CD14-positive monocyte (primary cell): ENCODE measurements around the gene TMEM92. TPM values are rescaled to one million over a fixed set of nuclear protein-coding genes. Genes with fewer than 3 reads are reported as not detected.

Source experiments
- DNase-seq, 3 donors: peaks; one replicate each; pipeline ENCODE4 v3.0.0-alpha.2; 2011 to 2022
- H2AFZ ChIP-seq: 2 replicates; pipeline ENCODE4 v1.6.0; 2012; ENCODE audit warnings: mild to moderate bottlenecking, low read depth, low read length, inconsistent platforms; ENCODE audit not compliant: insufficient read depth, poor library complexity, severe bottlenecking
- H3K27ac ChIP-seq, 2 donors: 1 replicate in 1 of 2; 2 replicates in 1 of 2; pipeline ENCODE4 v1.5.1; 2012 to 2013; ENCODE audit warnings: low read length in 2 of 2, control low read depth in 1 of 2, inconsistent platforms in 1 of 2, low read depth in 1 of 2, mild to moderate bottlenecking in 1 of 2
- H3K27me3 ChIP-seq, 2 donors: one replicate each; pipeline versions ENCODE4 v1.6.0 to v1.6.1; 2011 to 2013; ENCODE audit warnings: low read length in 2 of 2; ENCODE audit not compliant: control insufficient read depth in 2 of 2, insufficient read depth in 2 of 2
- H3K36me3 ChIP-seq, 2 donors: replicated peaks in 1 of 2; 1 replicate in 1 of 2; 2 replicates in 1 of 2; pipeline versions ENCODE4 v1.5.1 to v1.6.1; 2012 to 2013; ENCODE audit warnings: low read length in 2 of 2, control low read depth in 1 of 2, inconsistent platforms in 1 of 2, mild to moderate bottlenecking in 1 of 2; ENCODE audit not compliant: insufficient read depth in 2 of 2, control insufficient read depth in 1 of 2
- H3K4me1 ChIP-seq, 2 donors: 1 replicate in 1 of 2; 2 replicates in 1 of 2; pipeline versions ENCODE4 v1.5.1 to v1.6.1; 2012 to 2013; ENCODE audit warnings: low read length in 2 of 2, control low read depth in 1 of 2, inconsistent platforms in 1 of 2, mild to moderate bottlenecking in 1 of 2, moderate library complexity in 1 of 2; ENCODE audit not compliant: insufficient read depth in 2 of 2, control insufficient read depth in 1 of 2
- H3K4me2 ChIP-seq: replicated peaks from 2 replicates; pipeline ENCODE3; 2012; ENCODE audit warnings: low read length, moderate library complexity, mild to moderate bottlenecking; ENCODE audit not compliant: poor library complexity, severe bottlenecking; ENCODE audit errors: extremely low read depth
- H3K4me3 ChIP-seq, 3 experiments: fragments of 200-600 bp in 1 of 3; sonication (generic) in 1 of 3; replicated peaks in 1 of 3; 1 replicate in 2 of 3; 2 replicates in 1 of 3; pipeline ENCODE4 v1.5.1; 2011 to 2013; ENCODE audit warnings: low read length in 3 of 3, mild to moderate bottlenecking in 3 of 3, control low read depth in 2 of 3, low read depth in 2 of 3, inconsistent platforms in 1 of 3, moderate library complexity in 1 of 3
- H3K79me2 ChIP-seq: 2 replicates; pipeline ENCODE4 v1.6.0; 2012; ENCODE audit warnings: mild to moderate bottlenecking, control low read depth, inconsistent platforms, low read length, moderate library complexity; ENCODE audit not compliant: insufficient read depth
- H3K9ac ChIP-seq: 2 replicates; pipeline ENCODE4 v1.6.0; 2017; ENCODE audit warnings: low read length, mild to moderate bottlenecking; ENCODE audit not compliant: insufficient read depth, poor library complexity, severe bottlenecking
- H3K9me3 ChIP-seq, 2 donors: replicated peaks in 1 of 2; 1 replicate in 1 of 2; 2 replicates in 1 of 2; pipeline versions ENCODE4 v1.5.1 to v1.6.1; 2012 to 2013; ENCODE audit warnings: low read length in 2 of 2, control low read depth in 1 of 2; ENCODE audit not compliant: control insufficient read depth in 1 of 2, insufficient read depth in 1 of 2
- H4K20me1 ChIP-seq: 2 replicates; pipeline ENCODE4 v1.6.0; 2012; ENCODE audit warnings: mild to moderate bottlenecking, low read length, control low read depth, moderate library complexity; ENCODE audit not compliant: insufficient read depth
- H3K27ac Mint-ChIP-seq, 7 donors: one replicate each; pipeline ENCODE4 v1.8.0; 2020; ENCODE audit warnings: mild to moderate bottlenecking in 7 of 7, mixed read lengths in 7 of 7, moderate library complexity in 6 of 7, inconsistent platforms in 2 of 7
- H3K27me3 Mint-ChIP-seq, 3 donors: one replicate each; pipeline ENCODE4 v1.8.0; 2021 to 2022; ENCODE audit warnings: low read depth in 3 of 3, mild to moderate bottlenecking in 3 of 3, mixed read lengths in 3 of 3, moderate library complexity in 3 of 3, inconsistent platforms in 1 of 3
- H3K36me3 Mint-ChIP-seq, 2 donors: one replicate each; pipeline ENCODE4 v1.8.0; 2020; ENCODE audit warnings: mixed read lengths in 2 of 2, inconsistent platforms in 1 of 2, mild to moderate bottlenecking in 1 of 2
- H3K4me1 Mint-ChIP-seq: one replicate; pipeline ENCODE4 v1.8.0; 2020; ENCODE audit warnings: mild to moderate bottlenecking, mixed read lengths
- H3K4me3 Mint-ChIP-seq, 2 donors: one replicate each; pipeline ENCODE4 v1.8.0; 2020; ENCODE audit warnings: mild to moderate bottlenecking in 2 of 2, mixed read lengths in 2 of 2, moderate library complexity in 1 of 2
- H3K9me3 Mint-ChIP-seq, 7 donors: one replicate each; pipeline ENCODE4 v1.8.0; 2020 to 2022; ENCODE audit warnings: mixed read lengths in 7 of 7, mild to moderate bottlenecking in 6 of 7, moderate library complexity in 6 of 7, inconsistent platforms in 2 of 7
- CTCF ChIP-seq: fragments of 200-600 bp; IDR thresholded peaks from one replicate; pipeline ENCODE4 v1.8.0; 2022; ENCODE audit warnings: antibody characterized with exemption, mild to moderate bottlenecking
- WGBS: methylation state at CpG from one replicate; pipeline ENCODE4 v1.1.5; 2013; ENCODE audit warnings: missing lambda C conversion rate; ENCODE audit not compliant: insufficient coverage; 5-methylcytosine and 5-hydroxymethylcytosine counted together
- intact Hi-C, 2 donors: fragments of 100-400 bp; cut with micrococcal nuclease; formaldehyde crosslinking; loops; one replicate each; pipeline versions ENCODE4 v1.15.0 to v1.15.1; 2023
- polyA plus RNA-seq, 3 donors: library from polyadenylated mRNA; depleted of rRNA in 1 of 3; unstranded in 2 of 3; stranded (reverse) in 1 of 3; fragments of 300-500 nt in 2 of 3; fragments of >200 nt in 1 of 3; fragmentation: Illumina TruSeq in 2 of 3; gene quantifications; 1 replicate in 2 of 3; 2 replicates in 1 of 3; pipeline ENCODE4 v1.2.3, GENCODE V29; 2012 to 2021

TMEM92 gene
- polyA plus RNA-seq, 3 donors = not detected

- Histone ChIP-seq H3K4me3 (no peak overlapping the region), H3K4me1 (peaks cover 29 to 41% of the 10 kb centered on the region in 2 donors), H3K4me2 (no peak overlapping the region), H3K9ac (no peak overlapping the region), H3K36me3 (no peaks in the 10 kb centered on the region), H3K9me3 (no peaks in the 10 kb centered on the region), H3K27me3 (peaks cover 0 to 24% of the 10 kb centered on the region in 2 donors), H3K27ac (no peak overlapping the region), H2AFZ (no peak overlapping the region), H4K20me1 (no peaks in the 10 kb centered on the region), H3K79me2 (no peaks in the 10 kb centered on the region)
- H3K4me1 Mint-ChIP-seq = peaks cover 33% of the 10 kb centered on the region
- peaks cover 0 to 3% (median 0%) of the 10 kb centered on the region in 7 donors for H3K9me3 Mint-ChIP-seq
- no peak for TF ChIP-seq CTCF
- peak overlapping the region in 1 of 2 donors; percentile 13 for H3K4me3 Mint-ChIP-seq
- peaks cover 20 to 42% (median 26%) of the 10 kb centered on the region in 3 donors for H3K27me3 Mint-ChIP-seq
- peak overlapping the region in 1 of 7 donors; percentile 43 for H3K27ac Mint-ChIP-seq
- no peaks in the 10 kb centered on the region for H3K36me3 Mint-ChIP-seq
- WGBS = 74% methylated on average over 3 of the region's 4 CpGs
- DNase-seq = no peak
- intact Hi-C loops = no loop called here
Measured at GRCh38 chr17:50274897-50275221, 593 bp downstream of the TMEM92 start.

- H3K9ac ChIP-seq = no peak overlapping the region
- H3K4me3 ChIP-seq = no peak overlapping the region
- H3K36me3 ChIP-seq = no peaks in the 10 kb centered on the region
- peak overlapping the region in 1 of 7 donors; percentile 43 for H3K27ac Mint-ChIP-seq
- peaks cover 36% of the 10 kb centered on the region for H3K4me1 Mint-ChIP-seq
- peaks cover 0 to 3% (median 0%) of the 10 kb centered on the region in 7 donors for H3K9me3 Mint-ChIP-seq
- H3K27ac ChIP-seq = no peak overlapping the region
- DNase-seq = no peak
- WGBS = 73% methylated on average over 4 of the region's 7 CpGs
- no peaks in the 10 kb centered on the region for H3K9me3 ChIP-seq
- no peak overlapping the region for H3K4me2 ChIP-seq
- H3K4me1 ChIP-seq = peaks cover 34 to 45% of the 10 kb centered on the region in 2 donors
- H2AFZ ChIP-seq = no peak overlapping the region
- intact Hi-C loops = no loop called here
- no peaks in the 10 kb centered on the region for H3K79me2 ChIP-seq
- H3K27me3 ChIP-seq = peaks cover 0 to 24% of the 10 kb centered on the region in 2 donors
- TF ChIP-seq CTCF = no peak
- H3K36me3 Mint-ChIP-seq = no peaks in the 10 kb centered on the region
- H3K27me3 Mint-ChIP-seq = peaks cover 20 to 42% (median 26%) of the 10 kb centered on the region in 3 donors
- H4K20me1 ChIP-seq = no peaks in the 10 kb centered on the region
- H3K4me3 Mint-ChIP-seq = peak overlapping the region in 1 of 2 donors; percentile 13
Measured at GRCh38 chr17:50275279-50275678, 1.0 kb downstream of the TMEM92 start.
